Retina (tissue), 1 donor: ENCODE measurements around the gene ISG15.
"Not testable (repeated sequence)": the region's sequence is repeated elsewhere in the genome, so short reads cannot be mapped to it uniquely, and the experiment has no call there.

Experiments used
- DNase-seq: peaks from one replicate; pipeline ENCODE4 v3.0.0-alpha.2; 2016

Gene ISG15

GRCh38 chr1:1047407-1047806 is 34.1 kb downstream of the ISG15 start:
- DNase-seq, result no peak

GRCh38 chr1:1047963-1048362 is 34.7 kb downstream of the ISG15 start:
- no peak for DNase-seq

- DNase-seq, result no peak
Observed at GRCh38 chr1:1048765-1049164, 35.5 kb downstream of the ISG15 start.

- no peak for DNase-seq
Observed at GRCh38 chr1:1049318-1050165, 36.2 kb downstream of the ISG15 start.

- DNase-seq, result no peak
Observed at GRCh38 chr1:1050577-1051052, 37.3 kb downstream of the ISG15 start.

- no peak for DNase-seq
Observed at GRCh38 chr1:1051127-1051810, 38.0 kb downstream of the ISG15 start.

GRCh38 chr1:1052003-1052840 is 38.9 kb downstream of the ISG15 start:
- DNase-seq, result no peak

- DNase-seq, result no peak
Observed at GRCh38 chr1:1053022-1053421, 39.7 kb downstream of the ISG15 start.

- DNase-seq, result no peak
Observed at GRCh38 chr1:1053682-1054081, 40.4 kb downstream of the ISG15 start.

GRCh38 chr1:1054099-1054700 is 40.9 kb downstream of the ISG15 start:
- DNase-seq, result no peak

GRCh38 chr1:1054971-1055370 is 41.7 kb downstream of the ISG15 start:
- DNase-seq, result no peak

- no peak for DNase-seq
Observed at GRCh38 chr1:1055841-1056736, 42.8 kb downstream of the ISG15 start.

- not testable (repeated sequence) for DNase-seq
Observed at GRCh38 chr1:1057769-1058087, 44.4 kb downstream of the ISG15 start.

- DNase-seq, result no peak
Observed at GRCh38 chr1:1058088-1058905, 45.0 kb downstream of the ISG15 start.

- no peak for DNase-seq
Observed at GRCh38 chr1:1058921-1059493, 45.7 kb downstream of the ISG15 start.

GRCh38 chr1:1059494-1060280 is 46.4 kb downstream of the ISG15 start:
- DNase-seq, result peak; percentile 87

GRCh38 chr1:1060281-1061000 is 47.1 kb downstream of the ISG15 start:
- DNase-seq, result no peak

GRCh38 chr1:1061682-1062345 is 48.5 kb downstream of the ISG15 start:
- no peak for DNase-seq
